G401.6 (cell line): ENCODE results near the gene SIPA1L2.

Experiments
- FAIRE-seq: peaks from 2 replicates; lab custom pipeline; 2012; peaks lifted over from hg19 to GRCh38; lab: Jason Lieb, UNC

SIPA1L2 gene

GRCh38 chr1:232630047-232630893 is at the start of gene SIPA1L2:
TSS of gene SIPA1L2 (minus strand) at chr1:232630133. CDS start at chr1:232515339, 114,794 bp downstream.
- FAIRE-seq: no peak

- FAIRE-seq: no peak
Observed at GRCh38 chr1:232678185-232678886, 48.4 kb upstream of the SIPA1L2 start.

GRCh38 chr1:232676307-232676706 is 46.4 kb upstream of the SIPA1L2 start:
- no peak for FAIRE-seq

GRCh38 chr1:232675898-232676297 is 46.0 kb upstream of the SIPA1L2 start:
- no peak for FAIRE-seq

- FAIRE-seq: no peak
Observed at GRCh38 chr1:232675260-232675659, 45.3 kb upstream of the SIPA1L2 start.

- FAIRE-seq: no peak
Observed at GRCh38 chr1:232673256-232673655, 43.3 kb upstream of the SIPA1L2 start.

GRCh38 chr1:232669981-232670747 is 40.2 kb upstream of the SIPA1L2 start:
- no peak for FAIRE-seq

- no peak for FAIRE-seq
Observed at GRCh38 chr1:232667778-232668165, 37.8 kb upstream of the SIPA1L2 start.

- FAIRE-seq: no peak
Observed at GRCh38 chr1:232667094-232667777, 37.3 kb upstream of the SIPA1L2 start.

- no peak for FAIRE-seq
Observed at GRCh38 chr1:232664844-232665777, 35.2 kb upstream of the SIPA1L2 start.

- FAIRE-seq: no peak
Observed at GRCh38 chr1:232662910-232663309, 33.0 kb upstream of the SIPA1L2 start.

- no peak for FAIRE-seq
Observed at GRCh38 chr1:232658386-232658785, 28.5 kb upstream of the SIPA1L2 start.

- FAIRE-seq: no peak
Observed at GRCh38 chr1:232657426-232658005, 27.6 kb upstream of the SIPA1L2 start.

- no peak for FAIRE-seq
Observed at GRCh38 chr1:232655746-232656085, 25.8 kb upstream of the SIPA1L2 start.

- no peak for FAIRE-seq
Observed at GRCh38 chr1:232655028-232655745, 25.3 kb upstream of the SIPA1L2 start.

GRCh38 chr1:232653789-232654188 is 23.9 kb upstream of the SIPA1L2 start:
- no peak for FAIRE-seq

GRCh38 chr1:232650845-232651244 is 20.9 kb upstream of the SIPA1L2 start:
- no peak for FAIRE-seq

- FAIRE-seq: no peak
Observed at GRCh38 chr1:232650418-232650817, 20.5 kb upstream of the SIPA1L2 start.

- no peak for FAIRE-seq
Observed at GRCh38 chr1:232648316-232648715, 18.4 kb upstream of the SIPA1L2 start.

GRCh38 chr1:232644209-232644608 is 14.3 kb upstream of the SIPA1L2 start:
- no peak for FAIRE-seq
